Measurements from ENCODE around the gene SNX30. TPM values are rescaled to one million over a fixed set of nuclear protein-coding genes. Genes with fewer than 3 reads are reported as not detected.

Gene SNX30
- total RNA-seq, 1 experiment from 2014 or later = 6.9 TPM

- Histone ChIP-seq H3K27me3 (ENCODE audit: control insufficient read depth, insufficient read depth, low read length) (no peaks in the 10 kb centered on the region), H3K9me3 (ENCODE audit: control insufficient read depth, insufficient read depth, low read depth, low read length) (no peaks in the 10 kb centered on the region), H3K4me3 (ENCODE audit: low read depth in 2 of 2, low read length in 2 of 2) (no peak overlapping the region), H3K4me1 (ENCODE audit: control insufficient read depth, insufficient read depth, low read length) (no peaks in the 10 kb centered on the region), H3K36me3 (ENCODE audit: control insufficient read depth, insufficient read depth, low read length) (no peaks in the 10 kb centered on the region), H3K27ac (ENCODE audit: low read length) (no peak overlapping the region)
- BruUV-seq (replicated peaks) = no TSS peak
- intact Hi-C loops (cut with micrococcal nuclease; ENCODE audit: unreplicated experiment) (loop anchor here (10.0 kb wide), 2 partner anchors 81 to 311 kb away; partner anchors contain the start of genes INIP and KIAA1958), in situ Hi-C loops (cut with HindIII; ENCODE audit: low pct_unique_long_range_greater_than_20kb, low sequenced_read_pairs) (no loop called here)
- ATAC-seq (no peak), DNase-seq (ENCODE audit: low read depth, low spot score) (no peak)
- ChIA-PET CTCF (no interaction called here), POLR2A (no interaction called here)
- no peak for TF ChIP-seq TCF7L2 (IDR thresholded peaks at IDR 0.05; ENCODE audit: low read depth, low read length)
Observed at GRCh38 chr9:112795921-112796320, 45.4 kb downstream of the SNX30 start.

DNA sequence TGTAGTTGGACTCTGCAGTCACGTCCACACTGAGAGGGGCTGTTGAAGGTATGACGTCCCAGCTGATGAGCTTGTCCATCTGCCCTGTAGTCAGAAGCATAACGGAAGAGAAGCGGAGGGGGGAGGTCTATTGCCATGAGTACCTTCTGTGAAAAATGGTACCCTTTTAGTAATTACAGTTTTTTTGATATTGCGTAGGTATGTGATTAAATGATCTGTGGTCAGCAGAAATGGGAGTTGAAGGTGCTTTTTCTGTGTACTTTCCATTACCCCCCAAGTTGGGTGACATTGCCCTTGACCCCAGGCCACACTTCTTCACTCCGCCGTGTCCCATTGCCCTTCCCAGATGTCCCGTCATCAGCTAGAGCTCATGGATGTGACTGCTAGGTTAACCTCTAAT is 45.9 kb downstream of the SNX30 start:
- Histone ChIP-seq H3K4me1 (ENCODE audit: control insufficient read depth, insufficient read depth, low read length) (no peaks in the 10 kb centered on the region), H3K9me3 (ENCODE audit: control insufficient read depth, insufficient read depth, low read depth, low read length) (no peaks in the 10 kb centered on the region), H3K27ac (ENCODE audit: low read length) (no peak overlapping the region), H3K27me3 (ENCODE audit: control insufficient read depth, insufficient read depth, low read length) (no peaks in the 10 kb centered on the region), H3K36me3 (ENCODE audit: control insufficient read depth, insufficient read depth, low read length) (no peaks in the 10 kb centered on the region), H3K4me3 (ENCODE audit: low read depth in 2 of 2, low read length in 2 of 2) (no peak overlapping the region)
- TF ChIP-seq POLR2AphosphoS5 (IDR thresholded peaks at IDR 0.05; ENCODE audit: low read depth, low read length) (no peak), SIN3A (IDR thresholded peaks at IDR 0.05; ENCODE audit: borderline replicate concordance, insufficient read depth, low read depth, low read length) (no peak), CTCF (IDR thresholded peaks at IDR 0.05) (no peak), TCF7L2 (IDR thresholded peaks at IDR 0.05; ENCODE audit: low read depth, low read length) (no peak)
- TF ChIP-seq, protein P1, sequence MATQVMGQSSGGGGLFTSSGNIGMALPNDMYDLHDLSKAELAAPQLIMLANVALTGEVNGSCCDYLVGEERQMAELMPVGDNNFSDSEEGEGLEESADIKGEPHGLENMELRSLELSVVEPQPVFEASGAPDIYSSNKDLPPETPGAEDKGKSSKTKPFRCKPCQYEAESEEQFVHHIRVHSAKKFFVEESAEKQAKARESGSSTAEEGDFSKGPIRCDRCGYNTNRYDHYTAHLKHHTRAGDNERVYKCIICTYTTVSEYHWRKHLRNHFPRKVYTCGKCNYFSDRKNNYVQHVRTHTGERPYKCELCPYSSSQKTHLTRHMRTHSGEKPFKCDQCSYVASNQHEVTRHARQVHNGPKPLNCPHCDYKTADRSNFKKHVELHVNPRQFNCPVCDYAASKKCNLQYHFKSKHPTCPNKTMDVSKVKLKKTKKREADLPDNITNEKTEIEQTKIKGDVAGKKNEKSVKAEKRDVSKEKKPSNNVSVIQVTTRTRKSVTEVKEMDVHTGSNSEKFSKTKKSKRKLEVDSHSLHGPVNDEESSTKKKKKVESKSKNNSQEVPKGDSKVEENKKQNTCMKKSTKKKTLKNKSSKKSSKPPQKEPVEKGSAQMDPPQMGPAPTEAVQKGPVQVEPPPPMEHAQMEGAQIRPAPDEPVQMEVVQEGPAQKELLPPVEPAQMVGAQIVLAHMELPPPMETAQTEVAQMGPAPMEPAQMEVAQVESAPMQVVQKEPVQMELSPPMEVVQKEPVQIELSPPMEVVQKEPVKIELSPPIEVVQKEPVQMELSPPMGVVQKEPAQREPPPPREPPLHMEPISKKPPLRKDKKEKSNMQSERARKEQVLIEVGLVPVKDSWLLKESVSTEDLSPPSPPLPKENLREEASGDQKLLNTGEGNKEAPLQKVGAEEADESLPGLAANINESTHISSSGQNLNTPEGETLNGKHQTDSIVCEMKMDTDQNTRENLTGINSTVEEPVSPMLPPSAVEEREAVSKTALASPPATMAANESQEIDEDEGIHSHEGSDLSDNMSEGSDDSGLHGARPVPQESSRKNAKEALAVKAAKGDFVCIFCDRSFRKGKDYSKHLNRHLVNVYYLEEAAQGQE (IDR thresholded peaks at IDR 0.05; ENCODE audit: insufficient read depth in 1 of 2, low read depth in 2 of 2, low read length in 1 of 2) = no peak
- in situ Hi-C loops (cut with HindIII; ENCODE audit: low pct_unique_long_range_greater_than_20kb, low sequenced_read_pairs) (no loop called here), intact Hi-C loops (cut with micrococcal nuclease; ENCODE audit: unreplicated experiment) (loop anchor here (10.0 kb wide), 2 partner anchors 82 to 312 kb away; partner anchors contain the start of genes INIP and KIAA1958)
- CTCF ChIA-PET = no interaction called here
- no peak for DNase-seq (ENCODE audit: low read depth, low spot score)
- no peak for ATAC-seq
- no TSS peak for BruUV-seq (replicated peaks)
- POLR2A ChIA-PET = no interaction called here

- BruUV-seq (replicated peaks) = no TSS peak
- Histone ChIP-seq H3K4me3 (ENCODE audit: low read depth in 2 of 2, low read length in 2 of 2) (no peak overlapping the region), H3K27ac (ENCODE audit: low read length) (no peak overlapping the region), H3K4me1 (ENCODE audit: control insufficient read depth, insufficient read depth, low read length) (no peaks in the 10 kb centered on the region), H3K27me3 (ENCODE audit: control insufficient read depth, insufficient read depth, low read length) (no peaks in the 10 kb centered on the region), H3K36me3 (ENCODE audit: control insufficient read depth, insufficient read depth, low read length) (no peaks in the 10 kb centered on the region), H3K9me3 (ENCODE audit: control insufficient read depth, insufficient read depth, low read depth, low read length) (no peaks in the 10 kb centered on the region)
- intact Hi-C loops (cut with micrococcal nuclease; ENCODE audit: unreplicated experiment) (no loop called here), in situ Hi-C loops (cut with HindIII; ENCODE audit: low pct_unique_long_range_greater_than_20kb, low sequenced_read_pairs) (no loop called here)
- ATAC-seq (no peak), DNase-seq (ENCODE audit: low read depth, low spot score) (no peak)
- CTCF ChIA-PET = no interaction called here
- POLR2A ChIA-PET = interaction anchor here (0.7 kb wide), 1 partner anchor 26 kb away, joined by 10 read pairs; no protein-coding TSS in a partner anchor
- TF ChIP-seq, protein P1 (IDR thresholded peaks at IDR 0.05; ENCODE audit: insufficient read depth in 1 of 2, low read depth in 2 of 2, low read length in 1 of 2) = no peak
- TF ChIP-seq SIN3A (IDR thresholded peaks at IDR 0.05; ENCODE audit: borderline replicate concordance, insufficient read depth, low read depth, low read length) (no peak), TCF7L2 (IDR thresholded peaks at IDR 0.05; ENCODE audit: low read depth, low read length) (no peak), CTCF (IDR thresholded peaks at IDR 0.05) (no peak), POLR2AphosphoS5 (IDR thresholded peaks at IDR 0.05; ENCODE audit: low read depth, low read length) (no peak)
Observed at GRCh38 chr9:112809351-112809848, 58.8 kb downstream of the SNX30 start.

All from Panc1 (cell line).